Activated effector memory CD4-positive, alpha-beta T cell treated with Interleukin-2 at 50 U/mL for 16 hours (primary cell): ENCODE data around the gene TMPRSS13.
"Not testable (repeated sequence)": the region's sequence is repeated elsewhere in the genome, so short reads cannot be mapped to it uniquely, and the experiment has no call there.

ENCODE experiments used
- DNase-seq: peaks from one replicate; pipeline ENCODE4 v3.0.0-alpha.2; 2020

TMPRSS13 gene

DNA sequence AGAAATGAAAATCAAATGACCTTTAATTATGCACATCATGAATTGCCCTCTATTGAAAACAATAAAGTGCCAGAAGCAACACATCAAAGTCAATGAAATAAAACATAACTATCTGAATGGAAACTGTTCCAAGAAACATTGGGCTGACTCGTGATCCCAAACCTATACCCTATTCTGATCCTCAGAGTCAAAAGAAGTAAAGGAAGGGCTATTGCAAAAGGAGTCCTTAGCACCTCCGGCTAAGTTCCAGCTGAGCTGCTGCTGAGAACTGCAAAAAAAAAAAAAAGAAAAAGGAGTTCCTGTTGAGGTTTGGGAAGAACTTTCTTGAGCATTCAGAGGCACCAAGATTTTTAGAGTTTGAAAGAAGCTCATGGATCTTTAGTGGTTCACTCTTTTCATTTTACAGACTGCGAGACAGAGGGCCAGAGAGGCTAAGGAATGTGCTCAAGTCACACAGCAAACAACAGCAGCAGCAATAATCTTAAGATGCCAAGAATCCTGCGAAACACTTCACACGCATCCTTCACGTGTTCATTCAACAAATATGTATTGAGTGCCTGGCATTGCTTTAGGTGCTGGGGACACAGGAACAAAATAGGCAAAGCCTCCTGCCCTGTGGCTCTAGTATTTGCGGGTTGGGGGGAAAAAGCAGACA lies 841 bp upstream of the TMPRSS13 start:
- DNase-seq: no peak

DNA sequence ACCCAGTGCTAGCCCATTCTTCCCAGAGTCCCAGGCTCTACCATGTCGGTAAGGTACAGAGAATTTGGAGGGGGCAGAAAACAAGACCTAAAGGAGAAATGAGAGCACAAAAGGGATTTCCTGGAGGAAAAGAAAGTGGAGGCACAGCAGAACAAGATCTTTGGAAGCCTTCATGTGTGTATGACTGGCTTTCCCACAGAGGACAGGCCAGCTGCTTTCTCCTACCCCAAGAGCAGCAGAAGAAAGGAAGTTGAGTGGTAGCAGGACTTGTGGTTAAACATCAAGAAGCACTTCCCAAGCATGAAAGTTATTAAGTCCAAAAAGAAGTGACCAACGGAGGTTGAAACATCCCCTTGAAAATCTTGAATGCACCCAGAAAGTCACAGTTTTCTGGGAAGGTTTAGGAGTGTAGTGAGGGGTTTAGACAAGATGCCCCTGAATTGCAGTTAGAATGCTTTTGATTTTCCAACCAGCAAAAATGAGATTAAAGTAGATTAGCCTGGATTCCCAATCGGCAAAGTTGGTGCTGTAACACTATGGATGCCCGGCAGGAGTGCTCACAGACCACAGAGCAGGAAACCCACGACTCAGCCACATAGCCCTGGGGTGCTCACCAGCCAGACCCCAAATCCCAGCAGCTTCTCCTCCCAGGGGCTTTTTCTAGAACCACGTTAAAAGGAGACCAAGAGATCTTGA lies 608 bp downstream of the TMPRSS13 start:
- no peak for DNase-seq

DNA sequence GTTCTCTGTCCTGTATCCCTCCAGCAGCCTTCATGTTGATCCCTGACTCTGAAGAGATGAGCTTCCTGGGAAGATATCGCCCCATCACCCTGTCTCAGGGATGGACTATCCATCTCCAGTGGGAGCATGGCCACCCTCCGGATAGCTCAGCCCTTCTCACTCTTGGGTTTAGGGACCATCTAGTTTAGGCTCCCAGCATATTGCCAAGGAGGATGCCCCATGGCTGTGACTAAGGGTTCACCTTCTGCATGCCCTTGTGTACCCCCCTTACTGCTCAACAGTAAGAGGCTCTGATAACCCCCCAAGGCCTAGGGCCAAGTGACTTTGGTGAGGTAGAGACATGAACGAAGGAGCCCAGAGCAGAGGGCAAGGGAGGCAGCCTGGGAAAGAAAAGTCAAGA lies 1.3 kb downstream of the TMPRSS13 start:
- DNase-seq: no peak

DNA sequence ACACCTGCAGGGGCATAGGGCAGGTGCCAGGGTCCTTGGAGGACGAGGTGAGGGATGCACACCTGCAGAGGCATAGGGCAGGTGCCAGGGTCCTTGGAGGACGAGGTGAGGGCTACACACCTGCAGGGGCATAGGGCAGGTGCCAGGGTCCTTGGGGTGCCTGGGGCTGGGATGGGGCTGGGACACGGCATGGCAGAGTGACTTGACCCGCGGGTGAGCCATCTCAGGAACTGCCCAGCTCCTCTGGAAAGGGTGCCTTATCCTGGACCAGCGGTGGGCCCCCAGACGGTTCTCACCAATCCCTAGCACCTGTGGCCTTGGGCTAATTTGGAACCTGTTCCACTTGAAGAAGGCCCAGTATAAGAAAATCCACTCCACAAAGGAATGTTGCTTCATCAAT lies 3.0 kb downstream of the TMPRSS13 start:
- DNase-seq: not testable (repeated sequence)

DNA sequence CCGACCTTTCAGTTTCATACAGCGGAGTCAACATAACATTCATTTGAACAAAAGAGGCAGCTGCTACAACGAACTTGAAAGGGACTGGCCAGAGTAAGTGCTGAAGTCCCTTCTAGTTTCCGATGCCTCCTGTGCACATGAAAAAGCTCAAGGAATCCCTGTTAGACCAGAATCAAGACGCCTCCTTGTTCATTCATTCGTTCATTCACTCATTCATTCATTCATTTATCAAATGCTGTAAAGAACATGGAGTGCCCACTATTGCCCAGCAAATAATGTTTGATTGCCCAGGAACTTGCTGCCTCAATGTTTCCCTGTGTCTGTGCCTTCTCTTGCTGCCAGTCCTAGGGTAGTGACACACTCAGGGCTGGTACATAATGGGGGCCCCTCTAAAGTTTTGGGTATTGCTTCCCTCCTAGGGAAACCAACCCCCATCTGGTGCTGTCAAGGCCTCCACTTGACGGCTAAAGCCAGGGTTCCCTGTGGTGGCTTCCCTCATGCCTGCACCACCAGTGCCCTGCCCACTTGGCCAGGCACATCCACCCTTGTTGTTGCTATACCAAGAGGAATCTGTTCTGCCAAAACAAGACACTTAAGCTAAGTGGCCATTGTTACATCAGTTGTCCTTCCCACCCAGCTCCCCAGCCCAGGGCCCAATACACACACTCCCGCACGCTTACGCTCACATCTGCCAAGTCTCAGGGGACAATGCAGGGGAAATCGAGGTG lies 3.8 kb downstream of the TMPRSS13 start:
- DNase-seq: no peak

DNA sequence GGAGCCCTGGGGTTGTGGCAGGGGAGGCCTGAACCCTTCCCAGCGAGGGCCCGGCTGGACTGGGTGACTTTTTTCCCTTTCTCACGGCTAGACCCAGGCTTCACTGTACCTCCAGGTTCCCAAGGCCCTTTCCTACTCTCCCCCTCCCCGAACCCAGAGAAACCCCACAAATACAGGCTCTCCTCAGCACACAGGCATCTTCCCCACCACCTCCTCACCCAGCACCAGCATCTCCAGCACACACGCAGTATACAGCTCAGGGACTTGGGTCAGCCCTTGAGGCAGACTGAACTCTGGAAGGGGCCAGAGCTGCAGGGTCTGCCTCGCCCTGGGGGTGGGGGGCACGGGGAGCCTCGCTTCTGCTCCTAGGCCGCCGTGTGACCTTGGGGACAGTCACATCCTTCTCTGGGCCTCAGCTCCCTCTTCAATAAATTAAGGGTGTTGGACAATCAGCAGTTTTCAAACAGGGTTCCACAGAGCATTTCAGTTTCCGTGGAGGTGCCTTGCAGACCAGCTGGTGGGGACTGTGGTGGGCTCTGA lies 4.5 kb downstream of the TMPRSS13 start:
- DNase-seq: no peak

DNA sequence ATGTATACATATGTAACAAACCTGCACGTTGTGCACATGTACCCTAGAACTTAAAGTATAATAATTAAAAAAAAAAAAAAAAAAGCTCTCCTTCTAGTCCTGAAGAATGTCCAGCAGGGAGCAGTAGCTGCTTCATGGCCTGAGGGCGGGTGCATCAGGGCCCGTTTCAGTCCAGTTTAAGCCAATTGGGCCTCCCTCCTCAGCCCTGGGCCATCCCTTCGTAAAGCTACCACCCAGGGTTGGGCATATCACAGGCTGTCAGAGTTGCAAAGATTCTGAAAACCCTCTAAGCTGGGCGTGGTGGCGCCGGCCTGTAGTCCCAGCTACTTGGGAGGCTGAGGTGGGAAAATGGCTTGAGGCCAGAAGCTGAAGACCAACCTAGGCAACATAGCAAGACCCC lies 5.4 kb downstream of the TMPRSS13 start:
- DNase-seq: no peak

DNA sequence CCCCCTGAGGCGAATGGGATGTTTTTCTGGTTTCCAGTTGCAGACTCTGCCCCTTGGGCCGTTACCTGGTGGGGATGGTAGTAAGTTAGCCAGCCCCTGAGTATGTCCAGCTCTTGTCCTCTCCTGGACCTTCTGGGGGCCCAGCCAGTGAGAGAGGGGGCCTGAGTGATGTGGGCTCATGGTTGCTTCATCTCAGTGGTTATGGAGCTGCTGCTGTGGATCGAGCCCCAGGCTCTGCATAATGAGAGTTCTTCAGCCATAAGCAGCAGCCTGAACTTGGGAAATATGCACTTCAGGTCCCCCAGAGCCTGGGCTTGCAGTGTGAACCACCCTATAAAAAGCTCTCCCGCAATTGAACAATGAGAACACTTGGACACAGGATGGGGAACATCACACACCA lies 5.9 kb downstream of the TMPRSS13 start:
- DNase-seq: no peak

DNA sequence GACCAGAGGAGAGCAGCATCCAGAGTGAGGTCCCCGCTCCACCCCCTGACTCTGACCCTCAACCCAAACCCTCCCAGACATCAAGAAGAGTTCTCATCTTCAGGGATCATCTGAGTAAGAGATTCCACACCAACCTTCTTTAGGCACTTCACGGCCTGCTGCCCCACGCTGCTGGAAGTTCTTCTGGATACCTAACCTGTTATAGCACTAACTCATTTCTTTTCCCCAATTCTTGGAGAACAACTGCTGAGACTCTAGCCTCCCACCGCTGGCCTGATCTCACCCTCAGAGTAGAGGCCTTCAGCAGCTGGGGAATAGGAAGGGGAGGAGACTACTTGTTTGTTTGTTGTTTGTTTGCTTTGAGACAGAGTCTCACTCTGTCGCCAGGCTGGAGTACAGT lies 7.3 kb downstream of the TMPRSS13 start:
- no peak for DNase-seq

DNA sequence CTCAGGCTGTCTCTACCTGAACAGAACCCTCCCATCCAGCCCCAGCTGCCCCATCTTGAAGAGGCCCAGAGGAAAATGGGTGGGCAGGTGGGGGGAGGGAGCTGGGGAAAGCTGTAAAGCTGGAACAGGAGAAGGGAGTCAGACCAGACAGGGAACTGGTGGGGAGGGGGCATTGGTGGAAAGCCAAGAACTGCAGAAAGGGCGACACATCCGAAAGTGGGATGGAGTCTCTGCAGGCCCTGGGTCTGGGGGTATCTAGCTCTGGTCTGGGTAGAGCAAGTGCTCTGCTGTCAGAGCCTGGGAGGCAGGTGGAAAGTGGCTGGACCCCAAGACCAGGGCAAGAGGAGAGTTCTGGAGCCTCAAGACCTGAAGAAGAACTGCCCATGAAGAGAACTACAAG lies 7.7 kb downstream of the TMPRSS13 start:
- DNase-seq: no peak

DNA sequence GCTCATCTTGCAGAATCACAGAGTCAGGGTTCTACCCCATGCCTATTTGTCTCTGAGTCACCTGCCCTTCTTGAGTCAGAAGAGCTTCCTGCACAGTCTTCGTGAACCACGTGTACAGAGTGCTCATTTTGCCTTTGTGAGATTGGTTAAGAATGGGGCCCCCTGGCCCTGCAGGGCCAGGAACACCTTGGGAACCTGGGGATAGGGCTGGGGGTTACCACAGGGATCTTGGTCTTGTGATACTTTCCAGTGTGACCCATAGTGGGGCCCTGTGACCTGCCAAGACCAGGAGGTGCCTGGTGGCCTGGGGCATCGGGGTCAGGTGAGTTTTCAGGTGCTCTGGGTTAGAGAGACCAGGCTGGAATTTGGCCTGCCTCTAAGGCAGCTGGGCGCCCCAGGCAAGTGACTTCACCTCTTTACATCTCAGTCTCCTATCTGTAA lies 9.4 kb downstream of the TMPRSS13 start:
- no peak for DNase-seq

DNA sequence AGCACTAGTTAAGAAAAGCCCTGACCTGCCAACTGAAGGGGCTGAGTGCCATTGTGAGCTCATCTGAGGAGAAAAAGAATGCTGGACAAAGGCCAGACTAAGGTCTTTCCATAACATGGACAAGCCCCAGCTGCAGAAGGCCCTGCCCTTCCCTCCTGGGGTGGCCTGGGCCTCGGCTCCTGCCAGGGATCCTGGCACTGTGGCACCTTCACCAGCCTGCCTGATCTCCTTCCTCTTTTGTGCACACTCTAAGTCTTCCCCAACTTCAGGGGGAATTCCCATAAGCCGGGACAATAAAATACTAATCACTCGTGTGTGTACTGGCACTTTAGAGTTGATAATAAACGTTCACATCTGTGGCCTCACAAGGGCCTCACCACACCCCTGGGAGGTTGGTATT lies 9.9 kb downstream of the TMPRSS13 start:
- no peak for DNase-seq

DNA sequence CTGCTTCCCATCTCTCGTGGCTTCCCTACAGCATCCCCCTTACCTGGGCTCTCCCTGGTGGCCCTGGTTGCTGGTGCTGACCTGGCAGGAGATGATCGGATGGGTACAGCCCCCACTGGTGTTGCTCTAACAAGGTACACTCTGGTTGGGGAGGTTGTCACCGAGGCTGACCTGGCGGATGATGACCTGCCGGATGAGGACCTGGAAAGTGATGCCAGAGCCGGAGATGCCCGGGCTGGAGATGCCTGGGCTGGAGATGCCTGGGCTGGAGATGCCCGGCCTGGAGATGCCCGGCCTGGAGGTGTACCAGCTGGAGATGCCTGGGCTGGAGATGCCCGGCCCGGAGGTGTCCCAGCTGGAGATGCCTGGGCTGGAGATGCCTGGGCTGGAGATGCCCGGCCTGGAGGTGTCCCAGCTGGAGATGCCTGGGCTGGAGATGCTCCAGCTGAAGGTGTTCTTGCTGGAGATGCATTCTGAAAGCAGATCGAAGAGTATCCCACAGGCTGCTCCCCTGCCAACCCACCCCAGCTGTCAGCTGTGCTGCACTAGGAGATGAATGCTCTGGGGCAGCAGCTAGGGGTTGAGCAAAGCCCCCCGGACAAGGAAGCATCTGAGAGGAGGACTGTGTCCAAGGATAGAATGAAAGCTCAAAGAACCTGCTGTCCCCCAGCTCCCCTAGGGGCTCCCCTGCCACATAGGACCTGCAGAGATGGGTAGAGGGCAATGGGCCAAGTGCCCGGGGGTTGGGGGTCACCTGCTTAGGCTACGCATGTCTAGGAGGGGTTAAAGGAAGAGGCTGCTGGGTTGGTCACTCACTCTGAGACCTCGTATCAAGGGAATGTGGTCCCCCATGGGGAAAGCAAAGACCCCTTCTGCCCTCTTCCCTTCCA lies 10.6 kb downstream of the TMPRSS13 start:
- DNase-seq: no peak

DNA sequence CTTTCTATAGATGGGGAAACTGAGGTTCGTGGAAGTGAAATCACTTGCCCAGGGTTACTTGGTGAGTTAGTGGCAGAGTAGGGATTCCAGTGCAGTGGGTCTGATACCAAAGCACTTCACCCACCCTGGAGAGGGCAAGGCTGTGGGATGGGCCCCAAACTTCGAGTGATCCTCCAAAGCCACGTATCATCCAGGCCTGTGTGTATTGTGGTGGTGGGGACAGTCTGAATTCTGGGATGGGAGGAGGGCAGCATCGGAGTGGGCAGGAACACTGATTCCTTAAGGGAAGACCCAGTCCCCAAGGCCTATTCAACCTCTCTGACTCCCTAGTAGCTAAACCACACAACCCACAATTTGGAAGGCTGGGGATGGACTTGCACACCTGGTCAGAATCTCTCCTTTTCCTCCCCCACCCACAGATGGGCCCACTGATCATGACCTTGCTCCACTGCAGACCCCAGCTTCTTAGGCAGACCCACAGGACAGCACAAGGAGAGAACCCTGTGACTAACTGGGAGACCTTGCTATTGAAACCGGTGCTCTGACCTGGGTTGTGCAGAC lies 11.5 kb downstream of the TMPRSS13 start:
- no peak for DNase-seq

DNA sequence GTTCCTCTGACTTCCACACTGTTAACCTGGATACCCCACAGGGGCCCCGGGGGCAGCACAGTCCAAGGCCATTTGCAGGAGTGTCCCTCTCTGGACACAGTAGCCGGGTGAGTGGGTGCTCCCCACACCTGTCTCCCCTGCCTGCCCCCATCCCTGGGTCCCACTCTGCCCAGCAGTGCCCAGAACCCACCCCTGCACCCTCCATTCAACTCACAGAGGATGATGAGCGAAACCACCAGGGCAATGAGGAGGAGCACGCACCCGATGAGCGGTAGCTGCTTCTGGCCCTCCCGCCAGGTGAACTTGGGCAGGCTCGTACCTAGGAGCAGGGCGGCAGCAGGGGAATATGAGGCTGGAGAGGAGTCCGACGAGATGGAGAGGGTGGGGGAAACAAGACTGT lies 12.2 kb downstream of the TMPRSS13 start:
- DNase-seq: no peak

DNA sequence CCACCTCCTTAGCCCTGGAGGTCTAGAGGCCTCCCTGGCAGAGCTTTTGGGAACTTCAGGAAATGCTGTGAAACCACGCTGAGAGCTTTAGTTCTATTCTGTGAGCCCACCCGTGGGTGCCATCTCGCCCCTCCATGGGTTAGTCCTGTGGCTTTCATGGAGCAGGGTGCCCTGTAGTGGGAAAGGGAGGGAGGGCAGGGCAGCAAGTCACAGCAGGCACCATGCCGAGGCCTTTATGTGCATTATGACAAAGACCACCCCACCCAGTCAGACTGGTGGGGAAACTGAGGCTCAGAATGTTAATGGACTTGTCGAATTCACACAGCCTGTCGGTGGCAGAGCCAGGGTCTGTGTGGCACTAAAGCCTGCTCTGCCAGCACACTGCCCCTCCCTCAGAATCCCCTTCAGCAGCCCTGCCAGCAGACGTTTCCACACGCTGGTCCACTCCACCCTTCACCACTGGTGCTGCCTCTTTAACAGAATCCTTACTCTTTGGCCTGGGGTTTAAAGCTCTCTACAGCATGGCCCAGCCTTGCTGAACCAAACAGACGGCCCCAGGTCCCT lies 13.4 kb downstream of the TMPRSS13 start:
- DNase-seq: no peak

DNA sequence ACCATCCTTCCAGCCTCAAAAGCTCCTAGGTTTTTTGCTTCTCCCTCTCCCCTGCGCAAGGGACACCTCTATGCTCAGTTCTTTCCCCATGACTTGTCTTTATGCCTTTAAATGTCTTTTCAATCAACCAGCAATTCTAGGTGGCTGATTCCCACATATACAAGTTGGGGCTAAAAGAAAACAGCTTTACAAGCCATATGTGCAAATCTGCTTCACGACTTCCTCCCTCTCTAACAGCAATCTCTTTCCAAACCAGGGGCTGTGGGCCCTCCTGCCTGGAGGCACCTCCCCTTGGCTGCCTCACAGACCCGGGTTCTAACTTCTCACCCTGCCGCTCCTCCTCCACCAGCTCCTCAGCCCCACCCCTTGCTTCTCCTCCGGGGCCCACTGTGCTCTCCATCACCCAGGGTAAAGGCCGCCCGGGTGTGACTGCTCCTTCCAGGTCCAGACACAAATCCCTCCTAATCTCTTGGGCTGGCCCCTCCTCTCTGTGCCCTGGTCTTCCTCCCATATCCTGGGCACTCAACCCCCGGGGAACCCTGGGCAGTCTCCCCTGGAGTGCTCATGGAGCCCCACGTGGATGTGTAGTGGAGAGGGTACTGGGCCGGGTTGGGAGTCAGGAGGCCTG lies 14.1 kb downstream of the TMPRSS13 start:
- DNase-seq: no peak

DNA sequence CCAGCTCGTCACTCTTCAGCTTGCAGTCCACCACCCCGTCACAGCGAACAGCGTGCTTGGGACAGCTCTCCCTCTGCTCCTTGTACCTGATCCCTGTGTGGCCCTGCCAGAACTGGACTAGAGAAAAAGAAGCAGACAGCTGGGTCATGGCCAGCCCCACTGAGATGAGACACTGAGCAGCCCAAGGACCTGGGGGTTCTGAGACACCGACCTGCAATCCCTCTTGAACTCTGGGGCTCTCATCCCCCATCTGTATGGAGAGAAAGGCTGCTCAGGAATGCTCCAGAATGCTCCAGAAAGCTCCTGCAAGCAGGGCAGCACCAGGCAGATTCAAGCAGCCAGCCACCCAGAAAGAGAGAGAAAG lies 14.8 kb downstream of the TMPRSS13 start:
- no peak for DNase-seq

DNA sequence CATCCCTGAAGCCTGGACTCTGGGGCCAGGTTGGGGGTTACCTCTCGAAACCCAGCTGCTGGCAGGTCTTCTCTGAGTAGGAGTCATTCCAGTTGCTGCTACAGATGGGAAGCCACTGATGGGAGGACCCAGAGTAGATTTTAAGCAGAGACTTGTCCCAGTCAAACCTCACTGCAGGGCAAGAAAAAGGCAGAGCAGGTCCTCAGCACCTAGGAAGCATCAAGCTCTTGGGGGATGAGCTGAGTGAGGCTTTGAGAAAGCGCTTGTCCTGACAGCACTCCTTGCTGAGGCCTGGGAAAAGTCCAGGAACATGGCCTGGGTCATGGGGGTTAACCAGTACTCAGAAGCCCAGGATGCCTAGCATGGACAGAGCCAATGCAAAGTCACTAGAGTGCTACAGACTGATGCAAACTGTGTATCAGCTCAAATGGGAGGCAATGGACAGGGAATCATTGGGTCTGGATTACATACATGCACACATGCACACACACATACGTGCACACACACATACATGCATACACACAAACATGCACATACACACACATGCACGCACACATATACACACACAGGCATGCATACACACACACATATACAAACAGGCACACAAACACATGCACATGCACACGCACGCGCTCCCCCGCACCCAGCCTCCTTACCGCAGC lies 15.3 kb downstream of the TMPRSS13 start:
- no peak for DNase-seq

DNA sequence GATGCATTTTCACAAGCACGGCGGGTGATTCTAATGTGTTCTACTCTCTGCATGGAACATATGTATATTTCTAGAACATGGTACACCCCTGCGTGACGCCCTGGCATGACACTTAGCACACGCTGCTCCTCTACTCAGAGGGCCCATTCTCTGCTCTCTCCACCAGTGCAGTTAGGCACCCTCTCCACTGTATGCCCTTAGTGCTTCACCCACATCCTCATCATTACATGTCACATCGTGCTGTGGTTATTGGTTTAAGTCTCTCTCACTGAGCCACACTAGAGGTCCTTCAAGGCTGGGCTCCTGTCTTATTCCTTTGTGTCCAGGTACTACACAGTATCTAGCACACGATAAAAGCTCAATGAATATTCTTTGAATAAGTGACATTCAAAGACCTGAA lies 16.7 kb downstream of the TMPRSS13 start:
- DNase-seq: no peak

DNA sequence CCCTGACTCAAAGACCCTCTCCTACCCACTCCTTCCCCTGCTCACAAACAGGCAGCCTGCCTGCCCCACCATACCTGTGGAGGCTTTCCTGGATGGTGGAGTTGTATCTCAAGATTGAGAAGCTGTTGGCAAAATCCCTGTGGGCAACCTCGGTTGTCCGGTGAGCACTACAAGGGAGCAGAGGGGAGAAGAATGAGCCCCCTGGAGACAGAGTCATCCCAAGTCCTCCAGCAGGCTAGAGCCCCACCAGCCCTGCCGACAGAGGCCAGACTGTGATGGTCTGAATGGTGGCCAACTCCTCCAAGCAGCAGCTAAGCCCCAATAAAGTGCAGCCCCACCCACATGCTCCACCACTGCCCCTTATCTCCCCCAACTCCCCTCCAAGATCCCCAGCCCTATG lies 17.5 kb downstream of the TMPRSS13 start:
- DNase-seq: no peak
